BE2C (cell line): ENCODE data around the gene PPP6R2.
A peak's percentile ranks its signal among the peaks of the same experiment; 100 is the strongest.

Experiments
- DNase-seq: peaks from one replicate; pipeline ENCODE4 v3.0.0-alpha.2; 2020
- H3K27me3 ChIP-seq: fragments of 250-450 bp; sonication (Bioruptor Pico); 2 replicates; pipeline ENCODE4 v1.5.1; 2020; ENCODE audit warnings: mild to moderate bottlenecking
- H3K36me3 ChIP-seq: fragments of 250-450 bp; sonication (Bioruptor Pico); 2 replicates; pipeline ENCODE4 v1.5.1; 2020; ENCODE audit warnings: mild to moderate bottlenecking
- H3K4me1 ChIP-seq: fragments of 250-450 bp; sonication (Bioruptor Pico); 2 replicates; pipeline ENCODE4 v1.5.1; 2020
- H3K4me3 ChIP-seq: 2 replicates; pipeline ENCODE4 v1.5.1; 2011; ENCODE audit warnings: low read depth, low read length
- H3K9me3 ChIP-seq: fragments of 250-450 bp; sonication (Bioruptor Pico); 2 replicates; pipeline ENCODE4 v1.5.1; 2020
- CTCF ChIP-seq: IDR thresholded peaks from 2 replicates; pipeline ENCODE4 v1.5.1; 2012; ENCODE audit warnings: mild to moderate bottlenecking, low read depth, low read length

PPP6R2 gene

DNA sequence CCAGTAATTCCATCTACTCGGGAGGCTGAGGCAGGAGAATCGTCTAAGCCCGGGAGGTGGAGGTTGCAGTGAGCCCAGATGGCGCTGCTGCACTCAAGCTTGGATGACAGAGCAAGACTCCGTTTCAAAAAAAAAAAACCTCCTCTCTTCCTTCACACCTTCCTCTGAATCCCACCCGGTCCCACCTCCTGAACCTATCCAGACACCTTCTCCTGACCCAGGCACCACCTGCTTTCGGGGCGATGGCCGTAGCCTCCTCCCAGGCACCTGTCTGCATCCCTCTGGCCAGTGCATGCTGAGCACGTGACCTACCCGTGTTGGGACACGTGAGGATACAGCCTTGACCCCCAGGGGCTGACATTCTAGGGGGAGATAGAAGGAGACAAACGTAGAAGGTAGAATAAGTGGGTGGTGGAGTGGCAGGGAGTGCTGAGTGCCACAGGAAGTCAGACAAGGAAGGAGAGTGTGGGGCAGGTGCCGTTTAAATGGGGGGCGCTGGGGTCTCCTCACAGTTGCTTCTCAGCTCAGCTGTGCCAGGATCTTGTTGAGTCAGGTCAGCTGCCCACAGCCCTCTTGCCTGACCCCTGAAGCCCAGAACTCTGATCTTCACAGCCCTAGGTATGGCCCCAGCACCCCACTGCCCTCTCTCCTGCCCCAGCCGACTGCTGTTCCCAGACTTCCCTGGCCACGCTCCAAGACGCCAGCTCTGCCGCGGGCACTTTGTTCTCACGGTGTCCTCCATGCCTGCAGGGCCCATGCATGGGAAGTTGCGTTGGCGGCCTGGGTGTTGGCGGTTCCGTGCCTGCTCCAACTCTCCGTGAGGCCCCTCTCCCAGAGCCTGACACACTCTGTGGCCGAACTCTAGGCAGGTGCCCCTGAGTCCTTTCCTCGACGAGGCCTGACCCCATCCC lies 142.3 kb downstream of the PPP6R2 start:
- TF ChIP-seq CTCF, result peak; percentile 15; the same call in 1 of the 2 replicates
- H3K4me1 ChIP-seq, result peaks cover 4% of the 10 kb centered on the region
- H3K36me3 ChIP-seq, result no peaks in the 10 kb centered on the region
- H3K4me3 ChIP-seq, result no peak overlapping the region
- H3K27me3 ChIP-seq, result peaks cover 17% of the 10 kb centered on the region
- peak; percentile 79 for DNase-seq
- H3K9me3 ChIP-seq, result no peaks in the 10 kb centered on the region

DNA sequence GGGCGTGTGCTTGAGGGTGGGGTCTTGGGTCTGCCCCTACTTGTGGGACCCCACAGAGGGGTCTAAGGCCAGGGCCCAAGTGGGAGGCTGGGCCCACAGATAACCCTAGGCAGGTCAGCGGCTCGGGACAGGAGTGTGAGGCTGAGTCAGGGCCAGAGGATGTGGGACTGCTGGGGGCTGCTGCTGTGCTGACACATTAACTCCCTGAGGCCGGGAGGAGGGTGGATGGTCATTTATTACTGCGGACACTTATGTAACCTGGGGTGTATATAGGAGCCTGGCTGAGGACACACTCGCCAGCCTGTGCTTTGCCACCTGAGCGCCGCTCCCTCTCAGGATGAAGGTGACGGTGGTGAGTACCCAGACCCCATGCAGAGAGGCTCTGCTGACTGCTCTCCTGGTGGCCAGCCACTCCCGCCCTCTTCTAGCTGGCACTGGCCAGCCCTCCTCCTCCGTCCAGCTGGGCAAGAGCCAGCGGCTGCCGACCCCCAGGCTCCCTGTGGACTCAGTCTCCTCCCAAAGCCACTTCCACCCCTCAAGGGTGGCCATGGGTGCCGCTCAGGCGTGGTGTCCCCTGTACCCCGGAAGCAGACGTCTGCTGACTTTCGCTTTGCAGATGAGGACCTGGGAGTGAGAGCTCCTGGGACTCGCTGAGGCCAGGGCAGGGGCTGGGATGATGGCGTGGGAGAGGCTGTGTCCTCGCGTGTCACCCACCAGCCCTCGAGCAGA lies 143.6 kb downstream of the PPP6R2 start, which contains the start of gene MIOX:
MIOX (plus strand) TSS at position 299 of the 729 bp plus-strand sequence; CDS start at position 338, 39 bp downstream.
- H3K4me3 ChIP-seq, result no peak within 1 kb of the TSS
- peaks cover 7% of the 10 kb centered on the region for H3K27me3 ChIP-seq
- H3K36me3 ChIP-seq, result no peaks in the 10 kb centered on the region
- peak; percentile 14 for DNase-seq
- no peak for TF ChIP-seq CTCF
- no peaks in the 10 kb centered on the region for H3K9me3 ChIP-seq
- peaks cover 4% of the 10 kb centered on the region for H3K4me1 ChIP-seq

DNA sequence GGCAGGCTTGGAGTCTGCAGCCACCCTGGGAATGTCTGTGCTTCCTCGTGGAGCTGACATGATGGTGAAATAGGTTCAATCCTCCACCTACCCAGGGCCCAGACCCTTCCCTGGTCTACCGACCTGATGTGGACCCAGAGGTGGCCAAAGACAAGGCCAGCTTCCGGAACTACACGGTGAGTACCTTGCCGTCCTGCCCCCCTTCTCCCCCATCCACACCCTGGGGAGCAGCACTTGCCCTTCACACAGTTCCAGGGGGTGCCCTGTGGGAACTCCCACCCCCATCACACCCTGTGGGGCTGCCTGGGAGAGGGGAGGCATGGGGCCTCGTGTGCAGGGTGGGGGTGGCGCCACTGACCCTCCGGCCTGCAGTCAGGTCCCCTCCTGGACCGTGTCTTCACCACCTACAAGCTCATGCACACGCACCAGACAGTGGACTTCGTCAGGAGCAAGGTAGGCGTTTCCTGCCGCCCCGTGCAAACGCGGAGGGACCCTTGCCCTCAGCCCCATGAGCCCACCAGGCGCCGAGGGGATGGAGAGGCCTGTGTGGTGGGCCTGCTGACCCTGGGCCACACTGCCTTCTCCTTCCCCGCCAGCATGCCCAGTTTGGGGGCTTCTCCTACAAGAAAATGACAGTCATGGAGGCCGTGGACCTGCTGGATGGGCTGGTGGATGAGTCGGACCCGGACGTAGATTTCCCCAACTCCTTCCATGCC lies 144.3 kb downstream of the PPP6R2 start:
- peak; percentile 6 for DNase-seq
- Histone ChIP-seq H3K4me1 (peaks cover 4% of the 10 kb centered on the region), H3K36me3 (no peaks in the 10 kb centered on the region), H3K4me3 (no peak overlapping the region), H3K27me3 (no peaks in the 10 kb centered on the region), H3K9me3 (no peaks in the 10 kb centered on the region)
- TF ChIP-seq CTCF, result no peak

DNA sequence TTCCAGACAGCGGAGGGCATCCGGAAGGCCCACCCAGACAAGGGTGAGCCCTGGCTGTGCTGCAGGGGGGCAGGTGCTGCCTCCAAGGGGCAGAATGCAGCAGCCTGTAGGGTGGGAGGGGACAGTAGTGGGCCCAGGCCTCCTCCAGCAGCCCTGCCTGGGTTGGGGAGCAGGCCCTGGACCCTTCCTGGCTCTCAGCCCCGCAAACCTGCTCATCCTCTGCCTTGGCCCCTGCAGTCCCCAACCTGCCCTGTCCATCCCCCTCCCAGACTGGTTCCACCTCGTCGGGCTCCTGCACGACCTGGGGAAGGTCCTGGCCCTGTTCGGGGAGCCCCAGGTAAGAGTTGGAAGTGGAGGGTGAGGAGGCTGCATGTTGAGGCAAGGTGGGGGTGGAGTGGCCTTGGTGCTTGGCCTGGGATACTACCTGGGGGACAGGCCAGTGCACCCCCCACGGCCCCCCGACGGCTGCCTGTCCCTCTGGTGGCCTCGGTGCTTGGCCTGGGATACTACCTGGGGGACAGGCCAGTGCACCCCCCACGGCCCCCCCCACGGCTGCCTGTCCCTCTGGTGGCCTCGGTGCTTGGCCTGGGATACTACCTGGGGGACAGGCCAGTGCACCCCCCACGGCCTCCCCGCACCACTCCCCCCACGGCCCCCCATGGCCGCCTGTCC lies 145.0 kb downstream of the PPP6R2 start:
- DNase-seq, result no peak
- no peaks in the 10 kb centered on the region for H3K9me3 ChIP-seq
- TF ChIP-seq CTCF, result no peak
- H3K36me3 ChIP-seq, result no peaks in the 10 kb centered on the region
- no peak overlapping the region for H3K4me3 ChIP-seq
- H3K4me1 ChIP-seq, result peaks cover 4% of the 10 kb centered on the region
- no peaks in the 10 kb centered on the region for H3K27me3 ChIP-seq

DNA sequence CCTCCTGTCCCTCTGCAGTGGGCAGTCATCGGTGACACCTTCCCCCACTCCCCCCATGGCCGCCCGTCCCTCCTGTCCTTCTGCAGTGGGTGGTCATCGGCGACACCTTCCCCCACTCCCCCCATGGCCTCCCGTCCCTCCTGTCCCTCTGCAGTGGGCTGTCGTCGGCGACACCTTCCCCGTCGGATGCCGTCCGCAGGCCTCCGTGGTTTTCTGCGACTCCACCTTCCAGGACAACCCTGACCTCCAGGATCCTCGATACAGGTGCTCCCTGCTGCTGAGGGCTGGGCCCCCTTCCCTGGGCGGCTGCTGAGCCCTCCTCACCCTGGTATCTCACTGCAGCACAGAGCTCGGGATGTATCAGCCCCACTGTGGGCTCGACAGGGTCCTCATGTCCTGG lies 145.8 kb downstream of the PPP6R2 start:
- H3K36me3 ChIP-seq, result no peaks in the 10 kb centered on the region
- no peak for TF ChIP-seq CTCF
- no peak for DNase-seq
- no peaks in the 10 kb centered on the region for H3K27me3 ChIP-seq
- no peaks in the 10 kb centered on the region for H3K9me3 ChIP-seq
- H3K4me3 ChIP-seq, result no peak overlapping the region
- peaks cover 4% of the 10 kb centered on the region for H3K4me1 ChIP-seq
